Adrenal gland (tissue), 12 donors: Measurements from ENCODE around the gene ETV3. TPM values are rescaled to one million over a fixed set of nuclear protein-coding genes. Genes with fewer than 3 reads are reported as not detected.

ENCODE experiments used
- DNase-seq, 7 donors: peaks; one replicate each; pipeline ENCODE4 v3.0.0-alpha.2; 2019 to 2020
- H3K27ac ChIP-seq, 5 donors: fragments of 200-600 bp; sonication (generic) in 4 of 5; 1 replicate in 3 of 5; 2 replicates in 2 of 5; pipeline versions ENCODE4 v1.5.1 to v1.8.0; 2016 to 2020; ENCODE audit warnings: mild to moderate bottlenecking in 1 of 5
- H3K27me3 ChIP-seq: fragments of 200-600 bp; 2 replicates; pipeline ENCODE4 v1.8.0; 2021
- H3K36me3 ChIP-seq, 2 donors: fragments of 200-600 bp; replicated peaks in 1 of 2; 1 replicate in 1 of 2; 2 replicates in 1 of 2; pipeline versions ENCODE4 v1.5.1 to v1.8.0; 2018 to 2022
- H3K4me1 ChIP-seq, 2 donors: fragments of 200-600 bp; replicated peaks in 1 of 2; 1 replicate in 1 of 2; 2 replicates in 1 of 2; pipeline versions ENCODE4 v1.5.1 to v1.8.0; 2018 to 2021
- H3K4me3 ChIP-seq, 4 donors: fragments of 200-600 bp; sonication (generic) in 3 of 4; one replicate each; pipeline ENCODE4 v1.5.1; 2016 to 2018
- H3K9me3 ChIP-seq, 3 donors: fragments of 200-600 bp; sonication (generic) in 1 of 3; replicated peaks in 1 of 3; 1 replicate in 2 of 3; 2 replicates in 1 of 3; pipeline versions ENCODE4 v1.5.1 to v1.8.0; 2016 to 2021
- POLR2A ChIP-seq, 2 donors: fragments of 450-650 bp; IDR thresholded peaks; one replicate each; pipeline ENCODE4 v1.6.1; 2017; ENCODE audit warnings: antibody characterized with exemption in 2 of 2, mild to moderate bottlenecking in 2 of 2, moderate library complexity in 1 of 2
- WGBS, 4 donors: extraction: QIAGEN DNeasy Blood & Tissue Kit in 2 of 4; methylation state at CpG; one replicate each; pipeline versions ENCODE4 v1.1.5 to v1.1.7; 2013 to 2017; 5-methylcytosine and 5-hydroxymethylcytosine counted together
- intact Hi-C, 2 donors: fragments of 100-400 bp; cut with DNase I; formaldehyde crosslinking; loops; one replicate each; pipeline versions ENCODE4 v1.14.1 to v1.15.0; 2022 to 2023
- polyA plus RNA-seq, 3 donors: library from polyadenylated mRNA; stranded (reverse); fragments of 200-250 nt in 2 of 3; fragments of 350-450 nt in 1 of 3; fragmentation: Illumina TruSeq in 1 of 3; extraction: RNeasy Lipid Tissue Mini Kit (QIAGEN cat#74804) in 1 of 3; gene quantifications; one replicate each; pipeline ENCODE4 v1.2.3, GENCODE V29; 2013 to 2014
- total RNA-seq, 9 donors: library from RNA; depleted of rRNA in 4 of 9; stranded (reverse); fragments of >200 nt in 4 of 9; fragments of 120-200 nt in 1 of 9; fragmentation: NEBNext Ultra II Directional in 1 of 9; extraction: Animal tissue kit (Norgen Biotek cat#: 25700) in 1 of 9; gene quantifications; one replicate each; pipeline versions ENCODE4 v1.1.0 to v1.2.4, GENCODE V29; 2013 to 2023
- TF ChIP-seq, protein P1 (sequence below), 6 experiments: fragments of 450-650 bp in 4 of 6; fragments of 200-600 bp in 2 of 6; sonication (generic) in 1 of 6; IDR thresholded peaks; 1 replicate in 5 of 6; 2 replicates in 1 of 6; pipeline versions ENCODE4 v1.5.1 to v1.8.0; 2016 to 2021; ENCODE audit warnings: antibody characterized with exemption in 6 of 6, mild to moderate bottlenecking in 2 of 6, moderate library complexity in 1 of 6
- donor health status: healthy with polysubstance abuse.
- donor health status: Bipolar disorder and iron deficiency.
- donor health status: DM: yes; HTN: yes; CAD: no.
- donor health status: DM: no; HTN: no; CAD: no.
- donor health status: DM: no; HTN: no; CAD: no.
- donor health status: DM: yes; HTN: yes; CAD: no.

The ETV3 gene
- total and polyA plus RNA-seq, 12 donors: 3.3 to 18.7 (median 11.1) TPM

DNA sequence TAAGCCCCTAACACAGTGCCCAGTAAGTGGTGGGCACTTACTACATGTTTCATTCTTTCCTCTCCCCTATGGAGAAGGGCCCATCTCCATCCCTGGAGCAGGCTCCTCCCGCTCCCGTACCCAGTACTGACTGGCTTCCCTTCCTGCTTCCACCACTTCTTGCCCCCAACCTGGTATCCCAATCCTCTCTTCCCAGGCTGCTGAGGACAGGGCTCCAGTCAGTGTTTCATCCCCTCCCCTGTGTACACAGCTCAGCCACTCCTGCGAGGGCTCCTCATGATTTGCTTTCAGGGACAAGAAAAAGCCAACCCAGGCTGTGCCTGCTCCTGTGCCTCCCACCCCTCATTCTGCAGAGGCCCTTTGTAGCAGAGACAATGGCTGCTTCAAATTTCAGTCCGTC, 20.8 kb upstream of the ETV3 start:
- intact Hi-C loops: no loop called here
- Histone ChIP-seq H3K27ac (no peak overlapping the region), H3K4me1 (peaks cover 7 to 20% of the 10 kb centered on the region in 2 donors), H3K4me3 (no peak overlapping the region), H3K27me3 (peaks cover under 1% of the 10 kb centered on the region), H3K36me3 (no peaks in the 10 kb centered on the region), H3K9me3 (no peaks in the 10 kb centered on the region)
- no peak for DNase-seq
- TF ChIP-seq, protein P1, sequence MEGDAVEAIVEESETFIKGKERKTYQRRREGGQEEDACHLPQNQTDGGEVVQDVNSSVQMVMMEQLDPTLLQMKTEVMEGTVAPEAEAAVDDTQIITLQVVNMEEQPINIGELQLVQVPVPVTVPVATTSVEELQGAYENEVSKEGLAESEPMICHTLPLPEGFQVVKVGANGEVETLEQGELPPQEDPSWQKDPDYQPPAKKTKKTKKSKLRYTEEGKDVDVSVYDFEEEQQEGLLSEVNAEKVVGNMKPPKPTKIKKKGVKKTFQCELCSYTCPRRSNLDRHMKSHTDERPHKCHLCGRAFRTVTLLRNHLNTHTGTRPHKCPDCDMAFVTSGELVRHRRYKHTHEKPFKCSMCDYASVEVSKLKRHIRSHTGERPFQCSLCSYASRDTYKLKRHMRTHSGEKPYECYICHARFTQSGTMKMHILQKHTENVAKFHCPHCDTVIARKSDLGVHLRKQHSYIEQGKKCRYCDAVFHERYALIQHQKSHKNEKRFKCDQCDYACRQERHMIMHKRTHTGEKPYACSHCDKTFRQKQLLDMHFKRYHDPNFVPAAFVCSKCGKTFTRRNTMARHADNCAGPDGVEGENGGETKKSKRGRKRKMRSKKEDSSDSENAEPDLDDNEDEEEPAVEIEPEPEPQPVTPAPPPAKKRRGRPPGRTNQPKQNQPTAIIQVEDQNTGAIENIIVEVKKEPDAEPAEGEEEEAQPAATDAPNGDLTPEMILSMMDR (IDR thresholded peaks at IDR 0.05): no peak
- no peak for TF ChIP-seq POLR2A (IDR thresholded peaks at IDR 0.05)
- WGBS, 4 donors: 53 to 75% (median 66%) methylated on average over 4 of the region's 4 CpGs

DNA sequence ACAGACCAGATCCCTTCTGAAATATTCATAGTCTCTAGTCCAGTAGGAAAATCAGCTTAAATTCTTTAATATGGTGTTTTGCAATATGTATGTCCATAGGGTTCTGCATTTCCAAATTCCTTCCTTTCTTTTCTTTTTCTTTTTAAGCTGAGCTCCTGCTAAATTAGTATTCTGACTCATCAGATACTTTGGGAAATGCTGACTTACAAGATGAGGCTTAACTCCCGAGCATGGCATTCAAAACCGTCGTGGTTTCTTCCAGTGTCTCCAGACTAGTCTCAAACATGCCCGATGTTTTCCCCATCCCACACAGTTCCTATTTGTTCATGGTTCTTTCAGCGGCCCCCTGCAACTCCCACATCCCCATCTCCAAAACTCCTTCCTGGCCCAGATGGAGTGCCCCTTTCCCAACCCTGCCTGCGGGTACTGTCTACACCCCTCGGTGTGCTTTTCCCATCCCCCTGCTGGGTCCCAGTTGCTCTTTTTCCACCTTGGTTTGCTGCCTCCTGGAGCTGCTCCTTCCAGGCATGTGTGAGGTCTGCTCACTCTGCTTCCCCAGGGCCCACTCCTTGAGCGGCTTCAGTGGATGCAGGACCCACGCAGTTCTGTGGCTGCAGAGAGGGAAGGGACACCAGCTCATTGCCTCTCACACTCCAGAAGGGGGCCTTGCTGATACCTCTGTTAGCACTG, 19.5 kb upstream of the ETV3 start:
- H3K9me3 ChIP-seq: no peaks in the 10 kb centered on the region
- TF ChIP-seq, protein P1 (IDR thresholded peaks at IDR 0.05): no peak
- no peak for TF ChIP-seq POLR2A (IDR thresholded peaks at IDR 0.05)
- no peaks in the 10 kb centered on the region for H3K36me3 ChIP-seq
- no peak overlapping the region for H3K4me3 ChIP-seq
- no peaks in the 10 kb centered on the region for H3K27me3 ChIP-seq
- H3K4me1 ChIP-seq: peaks cover 7 to 20% of the 10 kb centered on the region in 2 donors
- no peak for DNase-seq
- 62 to 65% (median 63%) methylated on average over 9 of the region's 9 CpGs for WGBS, 4 donors
- H3K27ac ChIP-seq: no peak overlapping the region
- intact Hi-C loops: no loop called here

DNA sequence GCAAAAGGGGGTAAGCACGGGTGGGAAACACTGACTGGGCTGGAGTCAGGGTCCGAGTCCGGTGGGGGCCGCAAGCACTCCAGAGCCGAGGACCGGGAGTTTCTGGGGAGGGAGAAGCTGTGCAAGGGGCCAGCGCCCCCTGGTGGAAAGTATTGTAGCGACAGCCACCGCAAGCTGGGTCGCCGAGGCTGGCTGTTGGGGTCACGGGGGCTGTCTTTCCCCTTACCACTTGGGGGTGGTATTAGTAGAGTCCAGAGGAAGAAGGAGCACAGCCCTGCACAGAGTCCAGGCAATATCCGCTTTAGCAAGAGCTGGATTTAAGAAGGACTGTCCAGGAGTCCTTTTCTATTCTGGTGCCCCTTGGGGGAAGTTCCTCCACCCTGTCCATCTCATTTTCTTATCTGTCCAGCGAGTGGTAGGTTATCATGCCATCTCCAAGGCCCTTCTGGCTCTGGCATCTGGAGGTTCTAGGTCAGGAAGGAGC, 17.9 kb upstream of the ETV3 start:
- Histone ChIP-seq H3K36me3 (no peaks in the 10 kb centered on the region), H3K4me1 (peaks cover 7 to 20% of the 10 kb centered on the region in 2 donors), H3K4me3 (no peak overlapping the region), H3K27ac (no peak overlapping the region), H3K9me3 (no peaks in the 10 kb centered on the region), H3K27me3 (no peaks in the 10 kb centered on the region)
- intact Hi-C loops: no loop called here
- TF ChIP-seq POLR2A (IDR thresholded peaks at IDR 0.05): no peak
- TF ChIP-seq, protein P1 (IDR thresholded peaks at IDR 0.05): peak; percentile 93 to 99 (median 96)
- peak; percentile 58 to 88 (median 73) for DNase-seq
- WGBS, 4 donors: 2 to 3% (median 2%) methylated on average over 9 to 14 of the region's 14 CpGs

DNA sequence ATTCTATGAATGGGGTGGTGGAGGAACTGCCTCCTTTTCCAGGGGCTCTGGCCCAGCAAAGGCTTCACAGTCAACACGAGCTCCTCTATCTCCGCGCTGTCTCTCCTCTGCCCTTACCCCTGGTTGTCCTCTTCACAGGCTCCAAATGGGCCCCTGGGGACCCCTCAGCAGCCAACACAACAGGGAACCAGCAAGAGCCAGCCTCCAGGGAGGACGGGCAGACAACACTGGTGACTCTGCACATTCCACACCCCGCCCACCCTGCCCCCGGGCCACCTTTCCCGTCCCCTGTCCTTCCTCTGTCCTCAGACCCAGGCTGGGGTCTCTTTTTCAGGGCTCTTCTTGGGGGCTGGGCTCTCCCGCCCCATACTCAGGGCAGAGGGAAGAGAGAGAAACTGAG, 17.5 kb upstream of the ETV3 start:
- Histone ChIP-seq H3K9me3 (no peaks in the 10 kb centered on the region), H3K36me3 (no peaks in the 10 kb centered on the region), H3K27me3 (no peaks in the 10 kb centered on the region), H3K4me1 (peaks cover 7 to 20% of the 10 kb centered on the region in 2 donors), H3K4me3 (no peak overlapping the region), H3K27ac (peak overlapping the region in 1 of 5 donors; percentile 43)
- TF ChIP-seq POLR2A (IDR thresholded peaks at IDR 0.05): no peak
- TF ChIP-seq, protein P1 (IDR thresholded peaks at IDR 0.05): no peak
- 11 to 25% (median 17%) methylated on average over 6 to 8 of the region's 8 CpGs for WGBS, 4 donors
- peak in 4 of 7 donors; percentile 27 to 70 (median 42) for DNase-seq
- intact Hi-C loops: loop anchor here (2.0 kb wide), 1 partner anchor 65 kb away; no protein-coding TSS in a partner anchor
